Measurements from ENCODE around the gene SYCE1. TPM values are rescaled to one million over a fixed set of nuclear protein-coding genes. Genes with fewer than 3 reads are reported as not detected.

SYCE1 gene
- total RNA-seq, 1 donor from 2014 or later: 0.87 TPM

- no peak for DNase-seq
- ATAC-seq: no peak
- Histone ChIP-seq H3K4me1 (no peaks in the 10 kb centered on the region), H3K36me3 (no peaks in the 10 kb centered on the region), H3K4me3 (no peak overlapping the region), H3K27ac (no peak overlapping the region), H3K27me3 (no peaks in the 10 kb centered on the region), H3K9me3 (no peaks in the 10 kb centered on the region)
- intact Hi-C loops (cut with DNase I): no loop called here
- TF ChIP-seq CTCF (IDR thresholded peaks at IDR 0.05): no peak
Measured at GRCh38 chr10:133511408-133511807, 54.0 kb downstream of the SYCE1 start.

GRCh38 chr10:133509700-133510099 is 55.7 kb downstream of the SYCE1 start:
- Histone ChIP-seq H3K4me1 (no peaks in the 10 kb centered on the region), H3K4me3 (no peak overlapping the region), H3K27me3 (no peaks in the 10 kb centered on the region), H3K36me3 (no peaks in the 10 kb centered on the region), H3K9me3 (no peaks in the 10 kb centered on the region), H3K27ac (no peak overlapping the region)
- DNase-seq (no peak), ATAC-seq (no peak)
- TF ChIP-seq CTCF (IDR thresholded peaks at IDR 0.05): no peak
- intact Hi-C loops (cut with DNase I): no loop called here

Other genes with a start within 250 kb of the SYCE1 start
- not detected for gene CALY, start 228.7 kb downstream of the SYCE1 start, total RNA-seq
- gene PRAP1, start 218.2 kb downstream of the SYCE1 start, total RNA-seq: not detected
- 21.2 TPM for gene FUOM, start 207.6 kb downstream of the SYCE1 start, total RNA-seq
- gene ECHS1, start 192.2 kb downstream of the SYCE1 start, total RNA-seq: 55.8 TPM
- 6.0 TPM for gene PAOX, start 186.3 kb downstream of the SYCE1 start, total RNA-seq
- gene MTG1, start 171.4 kb downstream of the SYCE1 start, total RNA-seq: 33.0 TPM
- not detected for gene SPRN, start 141.0 kb downstream of the SYCE1 start, total RNA-seq
- gene SCART1, start 111.6 kb downstream of the SYCE1 start, total RNA-seq: 2.6 TPM
- 2.1 TPM for gene CYP2E1, start 38.2 kb downstream of the SYCE1 start, total RNA-seq
- not detected for gene FRG2B, start 61.2 kb upstream of the SYCE1 start, total RNA-seq

Measured in upper lobe of right lung (tissue), 1 donor.